GM20000 (cell line): ENCODE measurements around the gene GIGYF1.
"Not testable (repeated sequence)": the region's sequence is repeated elsewhere in the genome, so short reads cannot be mapped to it uniquely, and the experiment has no call there.

Experiments used
- DNase-seq: peaks from one replicate; pipeline ENCODE4 v3.0.0; 2012; ENCODE audit warnings: low spot score
- TF ChIP-seq, protein P1 (sequence below): IDR thresholded peaks from 2 replicates; pipeline ENCODE4 v1.5.1; 2012; ENCODE audit warnings: mild to moderate bottlenecking, control low read depth; ENCODE audit errors: extremely low read depth, missing control alignments

The GIGYF1 gene

DNA sequence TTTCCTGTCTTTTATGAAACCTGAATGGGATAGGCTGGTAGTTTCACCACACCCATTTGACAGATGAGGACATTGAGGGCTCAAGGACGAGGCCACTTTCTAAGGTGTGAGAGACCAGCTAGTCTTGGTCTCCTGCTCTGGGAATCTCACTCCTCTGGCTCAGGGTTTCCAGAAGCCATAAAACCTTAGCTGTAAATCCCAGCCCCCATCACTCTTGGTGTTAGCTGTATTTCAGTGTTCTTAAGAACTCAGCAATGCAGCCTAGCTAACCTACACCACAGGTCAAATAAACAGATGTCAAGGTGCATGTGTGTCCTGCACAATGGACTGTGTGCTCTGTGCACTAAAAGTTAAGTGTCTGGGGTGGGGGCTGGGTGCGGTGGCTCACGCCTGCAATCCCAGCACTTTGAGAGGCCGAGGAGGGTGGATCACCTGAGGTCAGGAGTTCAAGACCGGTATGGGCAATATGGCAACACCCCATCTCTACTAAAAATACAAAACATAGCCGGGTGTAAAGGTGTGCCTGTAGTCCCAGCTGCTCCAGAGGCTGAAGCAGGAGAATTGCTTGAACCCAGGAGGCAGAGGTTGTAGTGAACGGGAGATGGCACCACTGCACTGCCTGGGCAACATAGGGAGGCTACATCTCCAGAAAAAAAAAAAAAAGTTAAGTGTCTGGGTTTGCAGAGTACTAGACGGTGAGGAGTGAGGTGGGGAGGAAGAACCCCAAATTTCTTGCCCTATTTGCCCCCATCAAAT lies 25.7 kb upstream of the GIGYF1 start:
- no peak for DNase-seq
- TF ChIP-seq, protein P1, sequence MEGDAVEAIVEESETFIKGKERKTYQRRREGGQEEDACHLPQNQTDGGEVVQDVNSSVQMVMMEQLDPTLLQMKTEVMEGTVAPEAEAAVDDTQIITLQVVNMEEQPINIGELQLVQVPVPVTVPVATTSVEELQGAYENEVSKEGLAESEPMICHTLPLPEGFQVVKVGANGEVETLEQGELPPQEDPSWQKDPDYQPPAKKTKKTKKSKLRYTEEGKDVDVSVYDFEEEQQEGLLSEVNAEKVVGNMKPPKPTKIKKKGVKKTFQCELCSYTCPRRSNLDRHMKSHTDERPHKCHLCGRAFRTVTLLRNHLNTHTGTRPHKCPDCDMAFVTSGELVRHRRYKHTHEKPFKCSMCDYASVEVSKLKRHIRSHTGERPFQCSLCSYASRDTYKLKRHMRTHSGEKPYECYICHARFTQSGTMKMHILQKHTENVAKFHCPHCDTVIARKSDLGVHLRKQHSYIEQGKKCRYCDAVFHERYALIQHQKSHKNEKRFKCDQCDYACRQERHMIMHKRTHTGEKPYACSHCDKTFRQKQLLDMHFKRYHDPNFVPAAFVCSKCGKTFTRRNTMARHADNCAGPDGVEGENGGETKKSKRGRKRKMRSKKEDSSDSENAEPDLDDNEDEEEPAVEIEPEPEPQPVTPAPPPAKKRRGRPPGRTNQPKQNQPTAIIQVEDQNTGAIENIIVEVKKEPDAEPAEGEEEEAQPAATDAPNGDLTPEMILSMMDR: no peak

DNA sequence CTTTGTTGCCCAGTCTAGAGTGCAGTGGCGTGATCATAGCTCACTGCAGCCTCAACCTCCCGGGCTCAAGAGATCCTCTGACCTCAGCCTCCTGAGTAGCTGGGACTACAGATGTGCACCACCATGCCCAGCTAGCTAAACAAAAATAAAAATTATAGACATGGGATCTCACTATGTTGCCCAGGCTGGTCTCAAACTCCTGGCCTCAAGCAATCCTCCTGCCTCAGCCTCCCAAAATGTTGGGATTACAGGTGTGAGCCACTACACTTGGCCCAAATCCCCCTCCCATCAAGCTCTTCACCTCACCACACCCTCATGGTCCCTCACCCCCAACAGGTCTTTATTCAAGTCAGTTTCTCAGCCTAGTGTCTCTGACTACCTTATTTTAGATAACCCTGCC lies 23.0 kb upstream of the GIGYF1 start:
- not testable (repeated sequence) for DNase-seq

DNA sequence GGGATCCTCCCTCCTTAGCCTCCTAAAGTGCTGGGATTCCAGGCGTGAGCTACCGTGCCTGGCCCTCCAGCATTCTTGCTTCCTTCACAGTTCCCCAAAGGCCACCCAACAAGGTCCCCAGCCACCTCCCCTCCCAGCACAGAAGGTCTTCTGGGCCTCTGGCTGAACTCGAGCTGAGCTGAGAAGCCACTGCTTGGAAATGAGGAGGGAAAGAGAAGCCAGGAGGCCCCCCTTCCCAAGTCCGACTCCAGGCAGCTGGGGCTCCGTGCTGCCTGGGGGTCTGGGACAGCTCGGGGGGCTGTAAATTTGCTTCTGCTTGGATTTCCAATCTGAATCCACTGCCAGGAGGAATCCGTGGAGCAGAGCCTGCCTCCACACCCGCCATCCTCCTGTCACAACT lies 20.7 kb upstream of the GIGYF1 start:
- no peak for DNase-seq
- TF ChIP-seq, protein P1: no peak

DNA sequence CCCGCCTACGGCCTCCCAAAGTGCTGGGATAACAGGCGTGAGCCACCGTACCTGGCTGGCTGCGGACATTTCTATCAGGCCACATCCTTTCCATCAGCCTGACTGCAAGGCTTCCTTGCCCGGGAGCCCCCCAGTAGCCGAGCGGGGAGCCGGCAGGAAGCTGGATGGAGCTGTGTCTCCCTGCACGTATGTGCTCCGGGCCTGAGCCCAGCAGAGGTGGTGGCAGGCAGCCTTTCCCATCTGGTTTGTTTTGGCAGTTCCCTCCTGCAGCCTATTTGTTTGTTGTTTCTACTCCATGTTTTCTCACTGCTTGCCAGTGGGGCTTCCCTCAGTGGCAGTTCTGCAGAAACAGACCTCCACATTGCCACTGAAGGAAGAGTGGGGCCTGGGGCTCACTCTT lies 17.3 kb upstream of the GIGYF1 start:
- no peak for DNase-seq
- TF ChIP-seq, protein P1: no peak

DNA sequence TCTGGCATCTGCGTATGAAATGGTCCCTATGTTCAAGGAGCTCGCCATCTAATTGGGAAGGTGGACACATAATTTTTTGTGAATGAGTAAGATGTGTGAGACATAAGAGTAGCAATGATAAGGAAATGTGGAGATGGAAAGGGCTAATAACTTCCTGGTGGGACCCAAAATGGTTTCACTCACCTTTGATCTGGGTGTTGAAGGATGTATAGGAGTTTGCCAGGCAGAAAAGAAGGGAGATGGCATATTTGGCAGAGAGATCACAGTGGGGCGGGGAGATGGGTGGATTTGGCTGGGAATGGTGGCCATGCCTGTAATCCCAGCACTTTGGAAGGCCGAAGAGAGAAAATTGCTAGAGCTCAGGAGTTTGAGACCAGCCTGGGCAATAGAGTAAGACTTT lies 16.4 kb upstream of the GIGYF1 start:
- no peak for DNase-seq

DNA sequence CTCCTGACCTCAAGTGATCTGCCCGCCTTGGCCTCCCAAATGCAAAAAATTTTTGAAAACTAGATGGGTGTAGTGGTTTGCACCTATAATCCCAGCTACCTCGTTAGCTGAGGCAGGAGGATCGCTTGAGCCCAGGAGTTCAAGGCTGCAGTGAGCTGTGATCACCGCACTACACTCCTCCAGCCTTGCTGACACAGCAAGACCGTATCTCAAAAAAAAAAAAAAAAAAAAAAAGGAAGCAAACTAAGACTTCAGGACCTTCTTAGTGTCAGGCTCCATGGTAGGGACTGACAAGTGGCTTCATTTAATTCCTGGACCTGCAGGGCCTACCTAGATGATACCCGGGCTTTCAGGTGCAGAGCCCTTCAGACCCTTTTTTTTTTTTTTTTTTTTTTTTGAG lies 14.3 kb upstream of the GIGYF1 start:
- no peak for DNase-seq
- TF ChIP-seq, protein P1: no peak

More for the DNA sequence above, 16.4 kb upstream of the GIGYF1 start:
- TF ChIP-seq, protein P1: no peak

DNA sequence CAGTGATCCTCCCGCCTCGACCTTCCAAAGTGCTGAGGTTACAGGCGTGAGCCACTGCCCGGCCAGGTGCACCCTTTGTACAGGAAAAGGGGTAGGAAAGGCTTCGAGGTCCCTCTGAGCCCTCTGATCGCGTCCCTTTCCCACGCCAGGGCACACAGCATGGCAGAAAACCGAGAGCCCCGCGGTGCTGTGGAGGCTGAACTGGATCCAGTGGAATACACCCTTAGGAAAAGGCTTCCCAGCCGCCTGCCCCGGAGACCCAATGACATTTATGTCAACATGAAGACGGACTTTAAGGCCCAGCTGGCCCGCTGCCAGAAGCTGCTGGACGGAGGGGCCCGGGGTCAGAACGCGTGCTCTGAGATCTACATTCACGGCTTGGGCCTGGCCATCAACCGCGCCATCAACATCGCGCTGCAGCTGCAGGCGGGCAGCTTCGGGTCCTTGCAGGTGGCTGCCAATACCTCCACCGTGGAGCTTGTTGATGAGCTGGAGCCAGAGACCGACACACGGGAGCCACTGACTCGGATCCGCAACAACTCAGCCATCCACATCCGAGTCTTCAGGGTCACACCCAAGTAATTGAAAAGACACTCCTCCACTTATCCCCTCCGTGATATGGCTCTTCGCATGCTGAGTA lies 12.7 kb upstream of the GIGYF1 start:
- DNase-seq: no peak
- TF ChIP-seq, protein P1: no peak
